RWPE2 (cell line): ENCODE measurements around the gene CXCL6.

Source experiments
- ATAC-seq: fragments of 200-7000 bp; cut with Tn5 transposase; 3 replicates; pipeline ENCODE4 v1.9.1; 2021; ENCODE audit warnings: low read depth
- DNase-seq: peaks from one replicate; pipeline ENCODE4 v3.0.0-alpha.2; 2020; ENCODE audit warnings: low spot score
- H3K27ac ChIP-seq: fragments of 450-650 bp; 2 replicates; pipeline ENCODE4 v1.5.1; 2017; ENCODE audit warnings: mild to moderate bottlenecking; ENCODE audit not compliant: poor library complexity, severe bottlenecking
- H3K27me3 ChIP-seq: fragments of 250-450 bp; sonication (Bioruptor Pico); 2 replicates; pipeline ENCODE4 v1.5.1; 2021; ENCODE audit warnings: mild to moderate bottlenecking, moderate library complexity; ENCODE audit not compliant: insufficient read depth, poor library complexity, severe bottlenecking
- H3K36me3 ChIP-seq: fragments of 250-450 bp; sonication (Bioruptor Pico); 2 replicates; pipeline ENCODE4 v1.5.1; 2020; ENCODE audit warnings: low read depth, mild to moderate bottlenecking, moderate library complexity
- H3K4me1 ChIP-seq: fragments of 250-450 bp; sonication (Bioruptor Pico); 2 replicates; pipeline ENCODE4 v1.5.1; 2021; ENCODE audit warnings: mild to moderate bottlenecking, moderate library complexity; ENCODE audit not compliant: insufficient read depth, poor library complexity, severe bottlenecking
- H3K4me3 ChIP-seq: fragments of 250-450 bp; sonication (Bioruptor Pico); 2 replicates; pipeline ENCODE4 v1.5.1; 2021; ENCODE audit warnings: mild to moderate bottlenecking, moderate library complexity; ENCODE audit not compliant: severe bottlenecking
- H3K9me3 ChIP-seq: fragments of 250-450 bp; sonication (Bioruptor Pico); 2 replicates; pipeline ENCODE4 v1.5.1; 2021; ENCODE audit warnings: mild to moderate bottlenecking, moderate library complexity; ENCODE audit not compliant: severe bottlenecking
- TF ChIP-seq, protein P1 (sequence below): fragments of 450-650 bp; IDR thresholded peaks from one replicate; pipeline ENCODE4 v1.5.1; 2017; ENCODE audit warnings: mild to moderate bottlenecking, moderate library complexity; ENCODE audit not compliant: poor library complexity, severe bottlenecking

Gene CXCL6

DNA sequence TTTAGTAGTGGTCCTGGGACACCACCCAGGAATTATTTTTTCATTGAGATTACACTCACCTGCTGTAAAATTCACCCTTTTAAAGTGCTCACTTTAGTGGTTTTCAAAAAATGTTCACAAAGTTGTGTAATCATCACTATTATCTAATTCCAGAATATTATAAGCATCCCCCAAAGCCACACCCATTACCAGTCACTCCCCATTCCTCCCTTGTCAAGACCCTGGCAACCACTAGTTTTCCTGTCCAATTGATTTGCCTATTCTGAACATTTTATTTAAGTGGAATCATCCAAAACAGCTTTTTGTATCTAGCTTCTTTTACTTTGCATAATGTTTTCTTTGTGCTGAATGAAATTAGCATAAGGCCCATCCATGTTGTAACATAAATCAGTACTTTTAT is 12.7 kb upstream of the CXCL6 start:
- Histone ChIP-seq H3K9me3 (no peaks in the 10 kb centered on the region), H3K36me3 (no peaks in the 10 kb centered on the region), H3K4me3 (no peak overlapping the region), H3K27me3 (no peaks in the 10 kb centered on the region), H3K4me1 (peaks cover 7% of the 10 kb centered on the region), H3K27ac (no peak overlapping the region)
- DNase-seq (no peak), ATAC-seq (no peak)
- TF ChIP-seq, protein P1, sequence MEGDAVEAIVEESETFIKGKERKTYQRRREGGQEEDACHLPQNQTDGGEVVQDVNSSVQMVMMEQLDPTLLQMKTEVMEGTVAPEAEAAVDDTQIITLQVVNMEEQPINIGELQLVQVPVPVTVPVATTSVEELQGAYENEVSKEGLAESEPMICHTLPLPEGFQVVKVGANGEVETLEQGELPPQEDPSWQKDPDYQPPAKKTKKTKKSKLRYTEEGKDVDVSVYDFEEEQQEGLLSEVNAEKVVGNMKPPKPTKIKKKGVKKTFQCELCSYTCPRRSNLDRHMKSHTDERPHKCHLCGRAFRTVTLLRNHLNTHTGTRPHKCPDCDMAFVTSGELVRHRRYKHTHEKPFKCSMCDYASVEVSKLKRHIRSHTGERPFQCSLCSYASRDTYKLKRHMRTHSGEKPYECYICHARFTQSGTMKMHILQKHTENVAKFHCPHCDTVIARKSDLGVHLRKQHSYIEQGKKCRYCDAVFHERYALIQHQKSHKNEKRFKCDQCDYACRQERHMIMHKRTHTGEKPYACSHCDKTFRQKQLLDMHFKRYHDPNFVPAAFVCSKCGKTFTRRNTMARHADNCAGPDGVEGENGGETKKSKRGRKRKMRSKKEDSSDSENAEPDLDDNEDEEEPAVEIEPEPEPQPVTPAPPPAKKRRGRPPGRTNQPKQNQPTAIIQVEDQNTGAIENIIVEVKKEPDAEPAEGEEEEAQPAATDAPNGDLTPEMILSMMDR = no peak

DNA sequence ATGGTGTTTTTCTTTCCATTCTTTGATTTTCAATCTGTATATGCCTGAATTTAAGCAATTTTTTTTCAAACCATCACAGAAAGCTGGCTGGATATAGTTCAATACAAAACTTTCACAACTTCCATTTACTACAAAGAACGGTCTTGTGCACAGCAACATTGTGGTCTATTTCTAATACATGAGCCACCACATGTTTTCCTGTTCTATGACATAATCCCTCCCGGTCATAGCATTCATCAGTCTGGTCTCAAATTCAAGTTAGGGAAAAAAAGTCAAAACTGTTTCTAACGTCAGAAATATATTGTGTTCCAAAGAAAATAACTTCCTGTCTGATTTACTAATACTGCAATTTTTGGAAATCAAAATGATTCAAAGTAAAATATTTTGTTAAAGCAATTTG is 7.5 kb upstream of the CXCL6 start:
- no peaks in the 10 kb centered on the region for H3K36me3 ChIP-seq
- H3K4me3 ChIP-seq = no peak overlapping the region
- DNase-seq (no peak), ATAC-seq (no peak)
- H3K4me1 ChIP-seq = peaks cover 7% of the 10 kb centered on the region
- no peak overlapping the region for H3K27ac ChIP-seq
- H3K27me3 ChIP-seq = no peaks in the 10 kb centered on the region
- H3K9me3 ChIP-seq = no peaks in the 10 kb centered on the region
- TF ChIP-seq, protein P1 = no peak

DNA sequence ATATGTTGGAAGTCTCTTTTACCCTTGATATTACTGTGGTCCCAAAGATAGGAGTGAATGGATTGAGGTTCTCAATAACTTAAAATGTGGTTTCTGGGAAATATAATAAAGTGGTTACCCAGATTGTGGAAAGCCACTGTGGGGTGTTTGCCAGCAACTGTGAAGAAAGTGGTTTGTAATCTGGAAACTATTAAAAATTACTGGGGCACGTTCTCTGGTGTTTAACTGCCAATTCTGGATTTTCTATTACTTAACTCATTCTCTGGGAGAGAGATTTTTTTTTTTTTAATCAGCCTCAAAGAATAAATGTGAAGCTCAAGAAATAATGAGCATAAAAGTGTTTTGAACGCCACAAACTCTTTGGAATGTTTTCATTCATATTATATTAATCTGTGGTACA is 4.9 kb upstream of the CXCL6 start:
- Histone ChIP-seq H3K27me3 (no peaks in the 10 kb centered on the region), H3K36me3 (no peaks in the 10 kb centered on the region), H3K4me3 (no peak overlapping the region), H3K27ac (peak overlapping the region; percentile 21), H3K4me1 (peaks cover 4% of the 10 kb centered on the region), H3K9me3 (no peaks in the 10 kb centered on the region)
- TF ChIP-seq, protein P1 = no peak
- DNase-seq = no peak
- ATAC-seq = no peak

DNA sequence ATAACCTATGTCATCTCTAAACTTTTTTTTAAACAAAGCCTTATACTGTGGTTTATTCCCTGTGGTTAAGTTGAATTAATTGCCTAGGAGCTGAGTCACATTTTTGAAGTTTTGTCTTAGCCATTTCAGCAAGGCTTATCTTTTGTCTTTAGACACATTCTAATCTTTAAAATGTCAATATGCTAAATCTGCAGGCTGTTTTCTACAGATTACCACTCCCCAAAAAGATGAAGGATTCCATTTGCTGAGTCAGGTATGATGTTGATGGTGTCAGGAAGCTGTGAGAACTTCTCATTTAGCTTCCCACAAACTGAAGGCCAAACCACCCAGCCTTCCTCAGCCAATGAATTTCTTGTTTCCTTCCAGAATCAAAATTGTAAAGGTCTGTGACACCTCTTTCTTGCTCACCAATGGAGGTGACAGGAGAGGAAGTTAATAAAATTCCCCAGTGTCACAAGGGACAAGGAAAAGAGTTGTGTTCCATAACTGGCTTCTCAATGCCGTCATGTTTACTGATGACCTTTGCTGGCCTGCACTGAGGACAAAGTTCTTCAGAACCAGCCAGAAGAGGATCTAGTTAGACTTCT is 3.7 kb upstream of the CXCL6 start:
- ATAC-seq (peak; percentile 54), DNase-seq (no peak)
- H3K4me3 ChIP-seq = no peak overlapping the region
- no peaks in the 10 kb centered on the region for H3K9me3 ChIP-seq
- no peaks in the 10 kb centered on the region for H3K36me3 ChIP-seq
- H3K27me3 ChIP-seq = no peaks in the 10 kb centered on the region
- TF ChIP-seq, protein P1 = no peak
- peaks cover 9% of the 10 kb centered on the region for H3K4me1 ChIP-seq
- peak overlapping the region; percentile 21 for H3K27ac ChIP-seq

DNA sequence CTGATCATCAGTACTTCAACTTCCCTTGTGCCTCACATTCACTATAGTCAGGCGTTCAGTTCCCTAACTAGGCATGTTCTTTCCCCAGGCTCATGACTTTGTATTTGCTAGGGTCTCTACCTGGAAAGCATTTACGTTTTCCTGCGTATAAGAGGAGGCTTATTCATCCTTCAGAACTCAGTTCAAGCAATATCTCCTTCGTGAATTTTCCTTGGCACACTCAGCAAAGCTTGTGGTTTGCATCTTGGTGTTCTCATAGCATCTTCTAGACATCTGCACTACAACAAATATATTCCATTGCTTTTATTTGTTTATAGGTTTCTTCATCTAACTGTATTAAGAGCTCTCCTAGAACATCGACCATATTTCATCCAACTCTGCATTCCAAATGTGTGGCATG is 2.6 kb downstream of the CXCL6 start:
- ATAC-seq (no peak), DNase-seq (no peak)
- no peaks in the 10 kb centered on the region for H3K27me3 ChIP-seq
- no peak overlapping the region for H3K4me3 ChIP-seq
- TF ChIP-seq, protein P1 = no peak
- H3K27ac ChIP-seq = no peak overlapping the region
- H3K36me3 ChIP-seq = no peaks in the 10 kb centered on the region
- peaks cover 34% of the 10 kb centered on the region for H3K4me1 ChIP-seq
- H3K9me3 ChIP-seq = no peaks in the 10 kb centered on the region
